ENCODE data around the gene SLC25A34. TPM values are rescaled to one million over a fixed set of nuclear protein-coding genes. Genes with fewer than 3 reads are reported as not detected.
A peak's percentile ranks its signal among the peaks of the same experiment; 100 is the strongest.

Gene SLC25A34
- total RNA-seq, 1 donor from 2014 or later, result 0.90 TPM

GRCh38 chr1:15747378-15747777, 11.3 kb downstream of the SLC25A34 start:
- Mint-ChIP-seq H3K27ac (ENCODE audit: unreplicated experiment) (no peak overlapping the region), H3K36me3 (ENCODE audit: low read depth) (no peaks in the 10 kb centered on the region), H3K4me3 (ENCODE audit: unreplicated experiment) (no peak overlapping the region), H3K9me3 (ENCODE audit: low read depth) (no peaks in the 10 kb centered on the region), H3K27me3 (ENCODE audit: low read depth) (no peaks in the 10 kb centered on the region), H3K4me1 (ENCODE audit: low read depth) (peaks cover 56% of the 10 kb centered on the region)
- no peak for DNase-seq (ENCODE audit: low spot score)
- TF ChIP-seq CTCF (IDR thresholded peaks at IDR 0.05), result no peak

GRCh38 chr1:15748264-15748663, 12.2 kb downstream of the SLC25A34 start:
- TF ChIP-seq CTCF (IDR thresholded peaks at IDR 0.05), result no peak
- H3K4me3 Mint-ChIP-seq (ENCODE audit: unreplicated experiment), result peak overlapping the region; percentile 43
- H3K27me3 Mint-ChIP-seq (ENCODE audit: low read depth), result no peaks in the 10 kb centered on the region
- peaks cover 56% of the 10 kb centered on the region for H3K4me1 Mint-ChIP-seq (ENCODE audit: low read depth)
- no peaks in the 10 kb centered on the region for H3K36me3 Mint-ChIP-seq (ENCODE audit: low read depth)
- H3K9me3 Mint-ChIP-seq (ENCODE audit: low read depth), result no peaks in the 10 kb centered on the region
- H3K27ac Mint-ChIP-seq (ENCODE audit: unreplicated experiment), result peak overlapping the region; percentile 66
- no peak for DNase-seq (ENCODE audit: low spot score)

- peak overlapping the region; percentile 61 for H3K4me3 Mint-ChIP-seq (ENCODE audit: unreplicated experiment)
- no peaks in the 10 kb centered on the region for H3K36me3 Mint-ChIP-seq (ENCODE audit: low read depth)
- no peaks in the 10 kb centered on the region for H3K27me3 Mint-ChIP-seq (ENCODE audit: low read depth)
Measured at GRCh38 chr1:15748690-15749398, 12.8 kb downstream of the SLC25A34 start.

GRCh38 chr1:15749399-15750291, 13.6 kb downstream of the SLC25A34 start:
- no peaks in the 10 kb centered on the region for H3K27me3 Mint-ChIP-seq (ENCODE audit: low read depth)

More at GRCh38 chr1:15748690-15749398, 12.8 kb downstream of the SLC25A34 start:
- Mint-ChIP-seq H3K4me1 (ENCODE audit: low read depth) (peaks cover 56% of the 10 kb centered on the region), H3K27ac (ENCODE audit: unreplicated experiment) (peak overlapping the region; percentile 83), H3K9me3 (ENCODE audit: low read depth) (no peaks in the 10 kb centered on the region)
- TF ChIP-seq CTCF (IDR thresholded peaks at IDR 0.05), result no peak
- peak; percentile 71 for DNase-seq (ENCODE audit: low spot score)

More at GRCh38 chr1:15749399-15750291, 13.6 kb downstream of the SLC25A34 start:
- peak overlapping the region; percentile 83 for H3K27ac Mint-ChIP-seq (ENCODE audit: unreplicated experiment)
- H3K36me3 Mint-ChIP-seq (ENCODE audit: low read depth), result no peaks in the 10 kb centered on the region
- no peak for TF ChIP-seq CTCF (IDR thresholded peaks at IDR 0.05)
- DNase-seq (ENCODE audit: low spot score), result peak; percentile 90
- H3K9me3 Mint-ChIP-seq (ENCODE audit: low read depth), result no peaks in the 10 kb centered on the region
- H3K4me3 Mint-ChIP-seq (ENCODE audit: unreplicated experiment), result peak overlapping the region; percentile 61
- H3K4me1 Mint-ChIP-seq (ENCODE audit: low read depth), result peaks cover 56% of the 10 kb centered on the region
